Right ventricle myocardium inferior (tissue), 1 donor: ENCODE data around the gene AXIN2. TPM values are rescaled to one million over a fixed set of nuclear protein-coding genes. Genes with fewer than 3 reads are reported as not detected.
A peak's percentile ranks its signal among the peaks of the same experiment; 100 is the strongest.

Experiments used
- ATAC-seq: fragments of 200-7000 bp; cut with Tn5 transposase; one replicate; pipeline ENCODE4 v1.9.1; 2020; ENCODE audit warnings: mild to moderate bottlenecking, moderate library complexity
- DNase-seq: peaks from one replicate; pipeline ENCODE4 v3.0.0; 2021; ENCODE audit errors: missing footprints
- intact Hi-C: fragments of 100-400 bp; cut with DNase I; formaldehyde crosslinking; loops from one replicate; pipeline ENCODE4 v1.11.0; 2022
- total RNA-seq: library from RNA; stranded (reverse); fragmentation: NEBNext Ultra II Directional; extraction: Animal tissue kit (Norgen Biotek cat#: 25700); gene quantifications from one replicate; pipeline ENCODE4 v1.2.1, GENCODE V29; 2021
- donor health status: DM: no; HTN: yes; CAD: no; lungs with severe emphysema.

Gene AXIN2
- total RNA-seq, 1 donor from 2014 or later, result 22.2 TPM

DNA sequence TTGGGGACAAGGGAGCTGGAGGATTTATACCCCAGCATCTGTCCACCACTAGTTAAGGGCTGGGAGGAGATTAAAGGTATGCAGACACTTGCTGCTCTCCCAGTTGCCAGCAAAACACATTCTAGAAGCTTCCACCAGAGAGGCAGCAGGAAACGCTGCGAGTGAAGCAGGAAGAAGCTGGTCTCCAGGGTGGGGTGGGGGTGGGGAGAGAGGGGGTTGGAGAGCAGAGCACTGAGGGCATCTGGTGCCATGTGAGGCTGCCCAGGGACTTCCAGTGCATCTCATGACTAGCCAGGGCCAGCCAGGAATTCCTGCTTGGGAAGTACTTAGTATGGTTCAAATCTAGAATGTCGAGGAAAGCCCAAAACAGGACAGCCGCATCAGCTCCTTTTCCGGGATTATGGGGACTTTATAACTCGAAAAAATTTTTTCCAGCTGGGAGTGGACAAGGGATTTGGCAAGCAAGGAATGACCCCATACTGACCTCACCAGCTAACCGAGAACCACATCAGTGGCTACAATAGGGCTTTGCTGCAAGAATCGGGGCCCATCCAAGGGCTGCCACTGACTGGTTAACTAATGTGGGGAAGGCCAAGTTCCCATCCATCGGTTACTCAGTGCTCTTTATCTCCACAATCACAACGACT is 26.2 kb upstream of the AXIN2 start:
- intact Hi-C loops, result no loop called here
- no peak for DNase-seq
- peak; percentile 11 for ATAC-seq

GRCh38 chr17:65586899-65587298 is 25.5 kb upstream of the AXIN2 start:
- DNase-seq (no peak), ATAC-seq (no peak)
- intact Hi-C loops, result no loop called here

DNA sequence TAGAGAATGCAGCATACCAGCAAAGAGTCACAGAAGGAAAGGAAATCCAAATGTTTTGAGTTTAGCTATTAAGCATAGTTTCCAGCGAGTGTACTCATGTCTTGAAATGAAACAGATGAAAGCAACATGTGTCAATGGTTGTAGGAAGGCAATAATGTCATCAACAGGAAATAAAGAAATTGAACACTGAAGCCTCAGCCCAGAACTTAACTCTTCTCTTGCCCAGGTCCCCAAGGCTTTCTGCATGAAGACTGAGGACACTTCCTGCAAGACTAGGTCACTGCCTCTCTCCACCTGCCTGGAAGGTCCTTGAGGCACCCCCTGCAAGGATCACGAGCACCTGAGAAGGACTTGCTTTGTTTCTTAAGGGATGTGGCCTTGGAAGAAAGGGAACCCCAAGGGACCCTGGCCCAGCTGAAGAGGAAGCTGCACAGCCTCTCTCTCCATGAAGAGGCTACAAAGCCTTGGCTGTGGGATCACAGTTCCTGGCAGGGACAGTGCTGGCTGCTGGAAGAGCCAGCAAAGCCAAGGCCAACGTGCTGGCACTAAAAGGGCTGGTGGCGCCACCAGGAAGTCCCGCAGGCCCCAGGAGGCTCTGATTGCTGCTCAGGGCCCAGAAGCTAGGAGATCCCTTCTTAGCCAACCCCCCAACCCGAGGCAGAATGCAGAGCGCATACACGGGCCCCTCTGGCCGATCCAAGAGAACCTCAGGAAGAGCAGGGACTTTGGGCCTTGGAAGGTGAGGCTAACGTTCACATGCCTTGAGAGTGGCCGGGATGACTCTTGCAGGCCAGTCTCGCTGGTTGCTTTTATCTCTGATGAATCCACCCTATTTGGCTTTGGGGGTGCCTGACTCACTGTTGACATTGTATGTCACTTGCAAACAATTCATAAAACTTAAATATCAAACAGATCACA is 23.4 kb upstream of the AXIN2 start:
- intact Hi-C loops, result loop anchor here (2.0 kb wide), 1 partner anchor 20 kb away; no protein-coding TSS in a partner anchor
- peak; percentile 64 for ATAC-seq
- DNase-seq, result no peak

GRCh38 chr17:65583921-65584603 is 22.6 kb upstream of the AXIN2 start:
- intact Hi-C loops, result loop anchor here (2.0 kb wide), 1 partner anchor 19 kb away; no protein-coding TSS in a partner anchor
- DNase-seq, result no peak
- ATAC-seq, result peak; percentile 41

DNA sequence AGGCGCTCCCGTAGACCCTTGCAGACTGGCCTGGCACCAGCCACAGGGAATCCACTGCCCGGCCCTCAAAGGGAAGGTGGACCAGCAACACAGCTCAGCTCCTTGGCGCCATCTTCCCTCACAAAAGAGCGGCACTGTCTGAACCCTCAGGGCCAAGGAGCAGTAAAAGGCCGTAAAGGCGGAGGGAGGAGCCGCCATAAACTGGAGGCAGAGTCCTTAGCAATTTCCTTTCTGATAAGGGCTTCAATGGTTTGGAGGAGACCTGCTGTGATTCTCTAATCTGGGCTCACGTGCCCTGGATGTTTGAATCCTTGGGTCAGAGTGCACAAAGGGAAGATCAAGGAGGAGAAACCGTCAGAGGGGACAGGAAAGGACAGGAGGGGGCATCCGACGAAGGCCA is 15.5 kb upstream of the AXIN2 start:
- no peak for ATAC-seq
- intact Hi-C loops, result no loop called here
- DNase-seq, result no peak

DNA sequence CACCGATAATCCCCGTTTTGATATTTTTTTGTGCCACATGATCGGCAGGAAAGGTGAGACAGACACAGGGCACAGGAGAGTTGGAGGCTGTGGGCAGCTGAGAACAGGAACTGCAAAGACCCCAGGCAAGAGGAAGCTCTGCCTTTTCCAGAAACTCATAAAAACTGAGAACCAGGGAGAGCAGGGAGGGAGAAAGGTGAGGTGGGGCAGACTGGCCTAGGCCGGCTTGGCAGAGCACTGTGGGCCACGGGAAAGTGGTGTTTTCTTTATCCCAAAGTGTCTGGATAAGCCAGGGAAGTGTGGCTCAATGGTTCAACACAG is 11.8 kb upstream of the AXIN2 start:
- no peak for DNase-seq
- no peak for ATAC-seq
- intact Hi-C loops, result no loop called here

DNA sequence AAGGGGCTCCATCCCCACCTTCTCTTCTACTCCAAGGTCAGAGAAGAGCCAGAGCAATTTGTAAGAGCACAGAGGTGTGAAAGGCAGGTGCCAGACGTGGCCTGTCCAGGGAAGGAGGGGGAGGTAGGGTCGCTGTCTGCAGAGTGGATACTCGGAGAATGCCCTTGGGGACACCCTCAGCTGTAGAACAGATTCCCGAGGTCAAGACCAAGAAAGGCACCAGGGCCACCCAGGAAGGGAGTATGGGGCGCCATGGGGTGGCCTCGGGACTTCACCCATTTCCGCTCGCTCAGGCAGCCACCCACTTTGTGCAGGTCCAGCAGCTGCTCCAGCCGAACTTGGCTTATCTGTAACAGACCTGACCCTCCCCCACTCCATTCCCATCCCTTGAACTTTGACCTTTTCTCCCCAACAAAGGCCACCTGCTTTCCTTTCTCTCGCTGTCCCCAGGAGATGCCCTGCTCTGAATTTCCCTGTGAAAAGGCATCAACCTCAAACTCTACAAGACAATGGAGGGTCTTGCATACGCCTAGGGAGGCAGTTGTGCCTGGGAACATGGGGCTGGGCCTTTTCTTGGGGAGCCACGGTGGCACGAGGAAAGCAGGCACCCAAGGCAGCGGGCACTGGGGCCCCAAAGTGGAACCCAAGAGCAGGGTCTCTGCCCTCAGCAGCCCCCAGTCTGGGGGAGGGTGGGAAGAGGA is 11.3 kb upstream of the AXIN2 start:
- ATAC-seq, result no peak
- intact Hi-C loops, result no loop called here
- DNase-seq, result no peak

DNA sequence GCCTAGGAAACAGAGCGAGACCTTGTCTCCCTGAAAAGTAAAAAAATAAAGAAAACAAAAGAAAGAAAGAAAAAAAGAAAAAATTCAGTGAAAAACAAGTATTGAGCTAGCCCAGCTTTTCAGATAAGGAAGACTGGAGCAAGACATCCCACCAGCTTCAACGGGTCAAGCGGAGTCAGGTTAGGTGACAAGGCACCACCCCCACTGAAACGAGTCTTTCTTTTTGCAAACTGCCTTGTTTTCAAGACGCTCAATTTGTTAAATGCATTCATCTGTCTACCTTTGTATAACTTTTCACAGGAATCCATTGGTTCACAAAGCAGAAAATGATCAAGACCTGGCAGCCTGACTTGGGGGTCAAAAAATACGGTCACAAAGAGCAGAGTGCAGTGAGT is 10.7 kb upstream of the AXIN2 start:
- intact Hi-C loops, result no loop called here
- no peak for DNase-seq

GRCh38 chr17:65568918-65569317 is 7.5 kb upstream of the AXIN2 start:
- intact Hi-C loops, result no loop called here
- no peak for ATAC-seq

More for the DNA sequence above, 10.7 kb upstream of the AXIN2 start:
- ATAC-seq, result no peak

GRCh38 chr17:65567566-65567965 is 6.1 kb upstream of the AXIN2 start:
- ATAC-seq, result no peak
- intact Hi-C loops, result no loop called here
- DNase-seq, result no peak

More at GRCh38 chr17:65568918-65569317, 7.5 kb upstream of the AXIN2 start:
- DNase-seq, result no peak

- intact Hi-C loops, result loop anchor here (2.0 kb wide), 1 partner anchor 19 kb away; no protein-coding TSS in a partner anchor
- ATAC-seq (no peak), DNase-seq (no peak)
These were observed 4.1 kb upstream of the AXIN2 start for GRCh38 chr17:65565559-65565958.

- intact Hi-C loops, result loop anchor here (2.0 to 5.0 kb wide), 2 partner anchors 20 to 168 kb away; no protein-coding TSS in a partner anchor
- DNase-seq (no peak), ATAC-seq (peak; percentile 43)
These were observed 3.3 kb upstream of the AXIN2 start for GRCh38 chr17:65564793-65565192.

DNA sequence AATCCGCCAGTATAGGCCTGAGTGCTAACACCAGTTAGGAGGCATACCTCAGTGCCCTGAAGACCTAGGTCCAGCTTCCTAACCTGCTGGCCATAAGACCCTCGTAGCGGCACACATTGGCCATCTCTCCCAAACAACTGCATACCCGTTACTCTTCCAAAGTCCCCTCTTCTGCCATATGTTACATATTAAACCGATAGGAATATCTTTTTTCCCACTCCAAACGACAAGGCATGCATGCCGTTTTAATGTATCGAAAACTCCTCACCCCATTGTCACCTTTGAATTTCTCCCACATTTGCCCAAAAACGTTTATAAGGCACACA is 721 bp upstream of the AXIN2 start:
- DNase-seq (no peak), ATAC-seq (no peak)
- intact Hi-C loops, result loop anchor here (5.0 kb wide), 1 partner anchor 170 kb away; no protein-coding TSS in a partner anchor

- ATAC-seq (peak; percentile 42), DNase-seq (peak; percentile 91)
- intact Hi-C loops, result loop anchor here (5.0 kb wide), 1 partner anchor 171 kb away; no protein-coding TSS in a partner anchor
These were observed 608 bp downstream of the AXIN2 start for GRCh38 chr17:65560628-65561451.

DNA sequence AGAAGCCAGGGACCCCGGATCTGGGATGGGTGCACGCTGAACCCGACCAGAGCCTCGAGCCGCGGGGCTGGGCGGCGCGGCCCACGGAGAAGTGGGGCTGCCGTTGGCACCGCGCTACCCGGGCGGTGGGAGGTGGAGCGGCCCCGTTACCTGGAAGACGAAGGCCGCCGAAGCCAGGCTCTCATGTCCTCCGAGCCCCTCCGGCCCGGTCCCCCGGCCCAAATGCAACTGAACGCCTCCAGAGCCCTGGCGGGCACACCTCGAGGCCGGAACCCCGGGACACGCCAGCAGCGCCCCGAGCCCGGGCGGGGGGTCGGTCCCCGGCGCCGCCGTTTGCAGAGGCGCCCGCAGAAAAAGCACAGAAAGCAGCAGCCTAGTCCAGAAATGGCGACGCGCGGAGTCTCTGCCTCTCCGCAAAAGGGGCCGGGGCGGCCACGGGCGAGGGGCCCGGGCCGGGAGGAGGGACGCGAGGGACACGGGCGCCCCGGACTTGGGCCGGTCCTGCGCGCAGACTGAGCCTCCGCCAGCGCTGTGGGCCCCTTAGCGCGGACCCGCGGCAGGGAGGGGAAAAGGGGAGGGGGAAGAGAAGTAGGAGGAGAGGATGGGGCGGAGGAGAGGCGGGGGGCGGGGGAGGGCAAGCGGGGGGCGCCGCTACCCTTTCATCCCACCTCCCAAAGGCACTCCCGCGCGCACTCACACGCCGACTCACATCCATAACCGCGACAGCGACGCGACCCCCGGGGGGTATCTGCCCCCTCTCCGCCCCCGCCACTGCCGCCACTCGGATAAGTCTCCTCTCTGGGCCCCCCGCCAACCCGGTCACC is 1.4 kb downstream of the AXIN2 start:
- ATAC-seq (peak; percentile 27), DNase-seq (no peak)
- intact Hi-C loops, result loop anchor here (5.0 to 10.0 kb wide), 3 partner anchors 172 to 605 kb away; no protein-coding TSS in a partner anchor

- no peak for DNase-seq
- ATAC-seq, result no peak
- intact Hi-C loops, result loop anchor here (10.0 kb wide), 2 partner anchors 265 to 605 kb away; no protein-coding TSS in a partner anchor
These were observed 2.0 kb downstream of the AXIN2 start for GRCh38 chr17:65559461-65559803.
